ENCODE results near the gene BPNT1.

GRCh38 chr1:220043646-220044045 lies 45.9 kb downstream of the BPNT1 start:
- TF ChIP-seq CTCF (IDR thresholded peaks at IDR 0.05) (no peak), POLR2A (IDR thresholded peaks at IDR 0.05) (no peak)

Data from Peyer's patch (tissue), 4 donors.